Muscle of arm (tissue), 14 donors: Measurements from ENCODE around the gene SPPL2C. TPM values are rescaled to one million over a fixed set of nuclear protein-coding genes. Genes with fewer than 3 reads are reported as not detected.
A peak's percentile ranks its signal among the peaks of the same experiment; 100 is the strongest.

Source experiments
- DNase-seq: peaks from one replicate; pipeline ENCODE4 v3.0.0-alpha.2; 2013
- long read RNA-seq, 11 donors: transcript quantifications; one replicate each; lab custom pipeline, GENCODE V29; 2026
- polyA plus RNA-seq, 12 donors: library from polyadenylated mRNA; unstranded; fragments of 120-200 nt; gene quantifications; one replicate each; pipeline ENCODE4 v1.2.1, GENCODE V29; 2013; ENCODE audit not compliant: insufficient read length in 12 of 12

Gene SPPL2C, protein sequence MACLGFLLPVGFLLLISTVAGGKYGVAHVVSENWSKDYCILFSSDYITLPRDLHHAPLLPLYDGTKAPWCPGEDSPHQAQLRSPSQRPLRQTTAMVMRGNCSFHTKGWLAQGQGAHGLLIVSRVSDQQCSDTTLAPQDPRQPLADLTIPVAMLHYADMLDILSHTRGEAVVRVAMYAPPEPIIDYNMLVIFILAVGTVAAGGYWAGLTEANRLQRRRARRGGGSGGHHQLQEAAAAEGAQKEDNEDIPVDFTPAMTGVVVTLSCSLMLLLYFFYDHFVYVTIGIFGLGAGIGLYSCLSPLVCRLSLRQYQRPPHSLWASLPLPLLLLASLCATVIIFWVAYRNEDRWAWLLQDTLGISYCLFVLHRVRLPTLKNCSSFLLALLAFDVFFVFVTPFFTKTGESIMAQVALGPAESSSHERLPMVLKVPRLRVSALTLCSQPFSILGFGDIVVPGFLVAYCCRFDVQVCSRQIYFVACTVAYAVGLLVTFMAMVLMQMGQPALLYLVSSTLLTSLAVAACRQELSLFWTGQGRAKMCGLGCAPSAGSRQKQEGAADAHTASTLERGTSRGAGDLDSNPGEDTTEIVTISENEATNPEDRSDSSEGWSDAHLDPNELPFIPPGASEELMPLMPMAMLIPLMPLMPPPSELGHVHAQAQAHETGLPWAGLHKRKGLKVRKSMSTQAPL
- not detected for polyA plus RNA-seq
- long read RNA-seq, donor 1: 0 reads
- long read RNA-seq, donor 2: 0 reads
- long read RNA-seq, donor 3: 0 reads
- long read RNA-seq, donor 4: 0 reads
- long read RNA-seq, donor 5: 0 reads
- long read RNA-seq, donor 6: 0 reads
- long read RNA-seq, donor 7: 0 reads
- long read RNA-seq, donor 8: 0 reads
- long read RNA-seq, donor 9: 0 reads
- long read RNA-seq, donor 10: 0 reads
- long read RNA-seq, donor 11: 0 reads

DNA sequence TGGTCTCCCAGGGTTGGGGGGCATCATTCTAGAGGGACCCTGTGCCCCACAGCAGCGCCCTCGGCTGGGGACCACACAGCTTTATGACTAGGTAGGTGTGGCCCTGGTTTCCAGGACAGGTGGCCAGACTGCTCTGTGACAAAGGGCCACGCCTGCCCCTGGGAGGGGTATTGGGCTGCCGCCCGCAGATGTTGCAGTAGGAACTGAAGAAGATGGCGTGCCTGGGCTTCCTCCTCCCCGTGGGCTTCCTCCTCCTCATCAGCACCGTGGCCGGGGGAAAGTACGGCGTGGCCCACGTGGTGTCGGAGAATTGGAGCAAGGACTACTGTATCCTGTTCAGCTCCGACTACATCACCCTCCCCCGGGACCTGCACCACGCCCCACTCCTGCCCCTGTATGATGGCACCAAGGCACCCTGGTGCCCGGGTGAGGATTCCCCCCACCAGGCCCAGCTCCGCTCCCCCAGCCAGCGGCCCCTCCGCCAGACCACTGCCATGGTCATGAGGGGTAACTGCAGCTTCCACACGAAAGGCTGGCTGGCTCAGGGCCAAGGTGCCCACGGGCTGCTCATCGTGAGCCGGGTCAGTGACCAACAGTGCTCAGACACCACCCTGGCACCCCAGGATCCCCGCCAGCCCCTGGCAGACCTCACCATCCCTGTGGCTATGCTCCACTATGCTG is at the start of gene SPPL2C:
SPPL2C (plus strand) TSS at position 187 of the 681 bp plus-strand sequence; CDS start at position 213, 26 bp downstream.
- no peak for DNase-seq

DNA sequence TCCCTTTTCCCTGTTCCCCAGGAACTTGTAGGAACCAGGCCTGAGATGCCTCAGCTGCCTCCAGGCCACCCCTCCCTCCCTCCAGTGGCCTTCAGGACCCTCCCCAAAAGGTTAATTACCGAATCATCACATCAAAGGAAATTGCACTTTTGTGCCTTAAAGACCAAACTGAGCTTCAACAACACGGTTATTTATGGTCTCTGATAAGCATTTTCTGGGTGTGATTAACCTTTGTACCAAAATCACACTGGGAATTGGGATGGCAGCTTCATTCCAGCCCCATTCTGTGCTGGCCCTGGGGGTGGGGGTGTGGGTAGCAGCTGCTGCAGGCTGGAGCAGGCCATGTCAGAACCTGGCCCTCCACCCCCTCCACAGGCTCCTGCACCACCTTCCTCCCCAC is 43.9 kb upstream of the SPPL2C start:
- no peak for DNase-seq

DNA sequence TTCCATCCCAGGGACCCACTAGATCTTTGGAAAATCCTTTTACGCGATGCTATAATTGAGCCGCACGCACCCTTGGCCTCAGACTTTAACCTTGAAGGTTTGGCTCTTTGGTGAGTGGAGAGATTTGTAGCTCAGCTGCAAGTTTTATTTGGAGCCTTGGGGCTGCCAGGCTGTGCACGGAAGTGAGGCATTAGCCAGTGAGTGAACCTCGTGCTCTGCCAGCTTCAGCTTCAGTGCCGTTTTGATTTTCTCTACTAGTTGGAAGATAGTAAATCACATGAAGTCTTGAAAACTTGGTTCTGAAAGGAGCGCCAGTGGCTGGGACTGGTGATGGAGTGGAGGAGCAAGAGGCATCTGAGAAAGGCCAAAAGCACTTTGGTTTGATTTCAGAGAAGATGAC is 43.3 kb upstream of the SPPL2C start:
- DNase-seq: no peak

DNA sequence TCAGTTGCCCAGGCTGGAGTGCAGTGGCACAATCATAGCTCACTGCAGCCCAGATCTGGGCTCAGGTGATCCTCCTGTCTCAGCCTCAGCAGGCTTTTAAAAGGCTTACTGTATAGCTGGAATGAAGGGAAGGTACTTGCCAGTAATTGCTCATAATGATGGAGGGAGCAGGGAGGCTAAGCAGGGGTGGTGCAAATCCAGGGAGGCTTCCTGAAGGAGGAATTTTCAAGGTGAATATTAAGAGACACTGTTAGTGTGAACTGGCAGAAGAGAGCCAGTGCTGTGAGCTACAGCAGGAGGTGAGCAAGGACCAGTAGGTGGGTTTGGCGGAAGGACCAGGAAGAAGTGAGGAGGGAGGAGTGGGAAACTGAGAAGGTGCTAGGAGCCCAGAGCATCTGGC is 35.8 kb upstream of the SPPL2C start:
- no peak for DNase-seq

DNA sequence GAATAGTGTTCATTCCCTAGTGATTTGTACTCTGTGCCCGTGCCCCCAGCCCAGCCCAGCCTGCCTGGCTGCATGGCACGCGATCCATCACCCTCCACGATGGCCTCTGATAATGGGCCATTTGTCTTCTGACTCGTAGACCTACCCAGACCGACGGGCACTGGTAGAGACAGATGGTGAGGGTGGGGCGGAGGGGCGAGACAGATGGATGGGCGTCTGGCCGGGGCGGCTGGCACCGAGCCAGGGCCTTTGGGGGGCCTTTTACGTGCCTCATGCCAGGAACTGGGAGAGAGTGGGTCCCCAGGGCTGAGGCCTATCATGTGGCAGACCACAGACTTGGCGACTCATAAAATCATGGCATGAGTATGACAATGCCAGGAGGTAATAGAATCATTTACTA is 35.2 kb upstream of the SPPL2C start:
- no peak for DNase-seq

DNA sequence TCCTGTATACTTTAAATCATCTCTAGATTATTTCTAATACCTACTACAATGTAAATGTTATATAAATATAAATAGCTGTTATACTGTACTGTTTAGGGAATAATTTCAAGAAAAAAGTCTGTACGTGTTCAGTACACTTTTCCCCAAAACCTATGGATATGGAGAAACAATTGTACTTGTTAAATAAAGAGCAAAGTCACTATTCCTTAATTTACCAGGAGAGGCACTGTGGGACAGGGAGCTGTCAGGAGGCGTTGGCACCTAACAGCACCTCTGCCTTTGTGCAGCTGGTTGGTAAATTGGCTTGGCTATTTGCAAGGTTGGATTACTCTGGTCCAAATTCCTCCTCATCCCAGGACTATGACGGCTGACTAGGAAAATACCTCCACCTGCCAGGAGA is 32.6 kb upstream of the SPPL2C start:
- no peak for DNase-seq

DNA sequence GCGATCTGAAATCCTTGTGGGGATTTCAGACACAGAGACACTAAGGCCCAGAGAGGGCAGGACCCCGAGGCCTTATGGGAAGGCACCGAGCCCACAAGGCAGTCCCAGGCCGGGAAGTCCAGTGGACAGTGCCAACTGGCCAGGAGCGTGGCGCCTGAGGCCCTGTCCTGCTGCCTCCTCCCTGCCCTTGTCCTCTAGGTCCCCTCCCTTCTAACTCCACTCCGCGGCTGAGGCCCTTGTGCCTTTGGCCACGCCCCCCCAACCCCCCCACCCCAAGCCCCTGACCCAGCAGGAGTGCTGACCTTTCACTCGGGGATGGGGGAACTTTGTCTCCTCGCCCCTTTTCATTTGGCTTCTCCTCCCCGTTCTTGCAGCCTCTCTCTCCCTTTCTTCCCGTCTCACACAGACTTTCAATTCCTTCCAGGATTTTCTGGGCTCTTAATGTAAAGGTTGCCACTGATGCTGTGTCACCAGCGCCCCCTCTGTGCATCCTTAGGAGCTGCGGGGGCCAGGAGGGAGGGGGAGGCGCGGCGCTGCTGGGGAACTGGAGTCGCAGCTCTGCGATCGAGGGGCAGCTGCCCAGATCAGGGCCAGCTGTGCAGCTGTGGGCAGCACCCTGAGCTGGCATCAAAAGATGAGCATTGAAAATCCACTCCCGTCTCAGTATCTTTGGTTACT is 31.5 kb upstream of the SPPL2C start:
- no peak for DNase-seq

DNA sequence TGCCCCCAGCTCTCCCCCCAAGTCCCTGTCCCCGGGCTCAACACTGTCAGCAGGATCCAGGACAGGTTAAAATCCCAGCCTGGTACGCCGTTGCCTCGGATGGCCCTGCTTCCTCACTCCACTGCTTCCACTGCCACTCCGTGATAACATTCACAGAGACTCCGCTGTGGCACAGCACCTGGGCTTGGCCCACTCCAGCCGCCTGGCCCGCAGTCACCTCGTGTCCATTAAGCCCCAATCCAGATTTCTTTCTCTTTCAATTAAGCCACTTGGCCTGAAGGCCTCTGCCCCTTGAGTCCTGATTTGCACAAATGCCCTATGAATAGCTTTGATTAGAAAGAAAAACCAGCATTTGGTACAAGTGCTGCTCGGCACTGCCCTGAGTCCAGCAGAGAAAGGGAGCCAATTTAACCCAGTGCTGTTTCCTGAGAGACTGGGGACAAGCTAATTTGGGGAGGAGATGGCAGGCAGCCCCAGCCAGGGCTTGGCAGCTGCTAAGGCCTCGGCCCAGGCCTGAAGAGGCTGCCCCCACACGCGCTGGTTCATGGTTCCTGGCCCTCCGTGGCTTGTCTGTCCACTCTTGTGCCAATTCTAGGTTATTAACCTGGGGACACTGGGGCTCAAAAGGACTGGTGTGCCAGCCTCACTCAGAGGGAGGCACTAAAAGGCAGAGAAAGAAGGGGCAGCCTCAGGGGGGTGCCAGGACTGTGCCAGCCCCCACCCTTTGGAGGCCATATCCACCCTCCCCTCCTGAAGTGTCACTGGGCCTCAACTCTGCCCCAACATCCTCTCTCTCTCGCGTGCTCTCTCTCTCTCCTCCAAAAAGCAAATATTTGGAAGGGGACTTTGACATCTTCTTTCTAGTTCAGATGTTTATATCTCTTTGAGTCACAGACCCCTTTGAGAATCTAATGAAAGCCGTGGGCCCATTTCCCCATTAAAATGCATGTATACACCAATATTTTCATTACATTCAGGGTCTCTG is 29.8 kb upstream of the SPPL2C start:
- no peak for DNase-seq

DNA sequence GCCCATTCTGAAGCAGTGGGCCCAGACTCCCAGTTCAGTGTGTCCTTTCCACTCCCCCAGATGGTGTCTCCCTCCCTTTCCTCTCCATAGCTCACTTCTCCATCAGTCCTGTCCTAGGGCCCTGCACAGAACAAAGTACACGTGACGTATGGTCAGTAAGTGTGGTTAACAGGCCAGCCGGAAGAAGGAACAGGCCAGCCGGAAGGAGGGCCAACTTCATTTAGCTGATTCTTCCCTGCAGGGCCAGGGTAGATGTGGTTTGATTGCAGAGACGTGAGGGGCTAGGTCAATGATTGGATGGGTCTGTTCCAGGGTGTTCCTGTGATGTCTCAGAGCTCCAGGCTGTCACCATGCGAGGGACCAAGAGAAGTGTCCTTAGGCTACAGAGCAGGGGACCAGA is 28.9 kb upstream of the SPPL2C start:
- no peak for DNase-seq

DNA sequence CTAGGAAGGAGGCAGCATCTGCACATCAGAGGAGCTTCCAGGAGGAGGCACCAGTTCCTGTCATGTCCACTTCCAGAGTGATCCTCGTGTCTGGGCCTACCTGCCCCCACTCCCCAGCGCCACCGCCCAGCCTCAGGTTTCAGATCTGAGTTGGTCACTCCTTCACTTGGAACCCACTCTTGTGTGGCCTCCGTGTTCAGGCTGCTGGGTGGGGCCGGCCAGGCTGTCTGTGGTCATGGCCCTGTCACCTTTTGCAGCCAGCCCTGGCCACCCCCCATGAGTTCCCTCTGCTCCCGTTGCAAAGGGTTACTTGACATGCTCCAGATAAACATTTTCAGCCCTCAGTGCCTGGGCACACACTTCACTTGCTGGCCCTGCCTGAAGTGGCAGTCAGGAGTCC is 26.6 kb upstream of the SPPL2C start:
- DNase-seq: no peak

DNA sequence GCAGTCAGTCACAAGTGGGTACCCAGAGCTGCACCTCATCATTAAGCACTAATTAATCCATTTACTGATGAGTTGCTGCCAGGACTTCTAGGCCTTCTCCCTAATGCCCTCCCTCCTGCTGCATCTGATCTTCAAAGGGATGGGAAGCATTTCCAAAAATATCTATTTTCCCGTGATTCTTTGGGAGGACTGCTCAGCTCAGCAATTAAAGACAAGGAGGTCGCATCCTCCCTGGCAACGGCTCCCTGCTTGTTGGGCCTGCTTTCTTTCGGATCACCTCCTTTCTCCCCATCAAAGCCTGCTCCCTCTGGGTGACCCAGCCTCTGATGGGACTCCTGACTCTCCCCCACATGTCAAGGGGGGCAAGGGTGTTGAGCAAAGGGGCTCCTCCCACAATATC is 26.0 kb upstream of the SPPL2C start:
- no peak for DNase-seq

DNA sequence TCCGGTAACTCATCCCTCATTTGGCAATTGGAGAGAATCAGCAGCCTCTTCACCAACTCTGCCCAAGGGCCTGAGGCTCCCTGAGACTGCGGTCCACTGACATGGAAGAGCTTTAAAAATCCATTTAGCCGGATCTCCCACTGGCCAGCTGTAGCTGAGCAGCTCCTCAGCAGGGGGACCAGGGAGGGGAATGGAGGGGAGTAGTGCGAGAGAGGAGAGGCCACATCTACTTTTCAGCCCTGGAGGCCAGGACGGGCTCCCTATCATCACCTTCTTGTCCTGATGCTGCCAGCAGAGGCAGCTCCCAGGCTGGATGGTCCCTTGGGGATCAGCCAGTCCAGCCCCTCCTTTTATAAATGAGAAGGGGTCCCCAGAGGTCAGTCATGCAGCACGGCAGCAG is 25.0 kb upstream of the SPPL2C start:
- no peak for DNase-seq

DNA sequence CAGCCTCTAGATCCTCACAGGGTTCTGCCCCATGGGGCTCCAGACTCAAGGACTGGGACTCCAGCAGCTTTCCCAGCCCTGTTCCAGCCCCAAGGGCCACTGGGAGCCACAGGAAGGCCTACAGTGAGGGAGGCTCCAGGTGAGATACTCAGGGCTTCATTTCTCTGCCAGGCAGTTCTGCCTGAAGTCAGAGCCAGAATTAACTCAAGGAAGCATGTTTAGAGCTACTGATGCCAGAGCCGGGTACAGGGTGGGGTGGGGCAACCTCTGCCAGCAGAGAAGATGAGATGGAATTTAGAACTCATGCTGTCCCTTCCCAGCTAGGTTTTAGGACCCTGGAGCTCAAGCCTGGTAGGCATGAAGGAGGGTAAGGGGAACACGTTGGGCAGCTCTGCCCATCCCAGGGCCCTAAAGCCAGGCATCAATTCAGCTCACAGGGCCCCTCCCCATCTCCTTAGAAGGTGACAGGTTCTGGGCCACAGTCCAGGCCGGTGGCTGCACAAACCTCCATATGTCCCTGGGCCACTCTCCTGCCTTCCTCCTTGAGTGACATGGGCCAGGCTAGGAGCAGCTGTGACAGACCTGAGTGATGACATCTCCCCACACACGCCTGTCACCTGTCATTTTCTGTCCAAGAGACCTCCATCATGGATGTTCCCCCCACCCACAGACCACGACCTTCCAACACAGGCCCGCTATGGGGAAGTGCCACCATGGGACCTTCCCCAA is 24.5 kb upstream of the SPPL2C start:
- DNase-seq: peak; percentile 15

DNA sequence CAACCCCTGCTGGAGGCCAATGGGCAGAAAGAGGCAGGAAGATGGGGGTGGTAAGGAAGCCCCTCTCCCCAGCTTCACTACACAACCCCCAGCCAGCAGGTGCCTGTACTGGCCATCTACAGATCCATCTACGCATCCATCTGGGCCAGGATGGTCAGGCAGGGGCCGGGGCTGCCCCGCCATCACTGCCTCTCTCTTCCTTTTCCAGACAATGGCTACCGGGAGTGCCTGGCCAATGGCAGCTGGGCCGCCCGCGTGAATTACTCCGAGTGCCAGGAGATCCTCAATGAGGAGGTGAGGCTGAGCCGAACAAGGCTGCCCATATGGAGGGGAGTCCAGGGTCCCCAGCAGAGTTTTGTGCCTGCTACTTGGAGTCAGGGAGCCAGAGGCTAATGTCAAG is 23.5 kb upstream of the SPPL2C start:
- no peak for DNase-seq

DNA sequence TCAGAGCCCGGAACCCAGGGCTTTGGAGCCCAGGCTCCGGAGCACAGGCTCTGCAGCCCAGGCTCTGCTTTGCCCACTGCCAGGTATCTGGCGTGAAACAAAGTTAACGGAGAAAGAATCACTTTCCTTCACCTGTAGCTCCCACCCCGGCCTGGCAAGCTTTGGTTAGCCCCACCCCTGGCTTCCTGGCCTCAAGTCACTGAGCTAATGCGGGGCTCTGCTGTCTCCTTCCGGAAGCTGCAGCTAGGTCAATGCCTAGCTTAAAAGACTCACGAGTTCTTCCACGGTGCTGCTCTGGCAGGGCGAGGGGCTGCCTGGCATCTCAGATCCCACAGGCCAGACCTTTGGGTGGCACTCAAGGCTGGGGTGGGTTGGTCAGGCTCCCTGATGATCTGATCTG is 21.1 kb upstream of the SPPL2C start:
- DNase-seq: no peak

DNA sequence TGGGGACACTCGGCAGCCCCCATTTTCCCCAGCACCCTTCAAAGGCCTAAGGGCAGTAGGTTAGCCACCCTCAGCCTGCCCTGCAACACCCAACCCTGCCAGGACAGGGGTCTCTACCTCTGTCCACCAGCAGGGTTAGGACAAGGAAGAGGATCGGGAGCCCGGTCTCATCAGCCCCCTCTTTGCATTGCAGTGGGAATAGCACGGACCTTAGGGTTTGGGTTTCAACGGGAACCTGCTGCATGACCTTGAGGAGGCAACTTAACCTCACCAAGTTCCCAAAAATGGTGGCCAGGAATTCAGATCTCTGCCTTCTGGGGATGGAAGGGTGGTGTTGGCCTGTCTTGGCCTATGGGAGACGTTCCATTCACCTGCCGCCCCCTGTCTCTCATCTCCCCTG is 20.2 kb upstream of the SPPL2C start:
- DNase-seq: no peak

DNA sequence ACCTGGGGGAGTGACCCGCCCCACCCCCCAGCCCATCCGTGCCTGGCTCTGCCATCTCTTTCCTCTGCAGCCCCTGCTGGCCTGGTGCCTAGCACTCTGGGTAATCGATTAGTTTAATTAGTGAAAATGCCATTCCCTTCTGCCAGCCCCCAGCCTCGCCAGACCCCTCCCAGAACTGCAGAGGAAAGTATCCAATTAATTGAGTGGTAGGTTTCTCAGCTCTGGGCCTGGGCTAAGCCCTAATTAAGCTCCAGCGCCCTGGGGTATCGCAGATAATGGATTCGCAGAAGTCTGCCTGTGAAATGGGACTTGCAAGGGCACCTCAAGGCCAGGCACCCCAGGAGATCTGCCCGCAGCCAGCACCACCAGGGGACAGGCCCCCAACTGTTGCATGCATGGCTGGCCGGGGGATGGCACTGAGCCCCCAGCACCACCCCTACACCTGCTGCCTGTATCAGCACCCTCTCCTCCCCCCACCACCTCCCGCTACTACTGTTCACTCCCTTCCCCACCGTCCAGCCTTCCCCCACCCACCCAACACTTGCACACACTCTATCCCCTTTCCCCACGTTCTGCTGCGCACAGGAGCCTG is 19.7 kb upstream of the SPPL2C start:
- no peak for DNase-seq

DNA sequence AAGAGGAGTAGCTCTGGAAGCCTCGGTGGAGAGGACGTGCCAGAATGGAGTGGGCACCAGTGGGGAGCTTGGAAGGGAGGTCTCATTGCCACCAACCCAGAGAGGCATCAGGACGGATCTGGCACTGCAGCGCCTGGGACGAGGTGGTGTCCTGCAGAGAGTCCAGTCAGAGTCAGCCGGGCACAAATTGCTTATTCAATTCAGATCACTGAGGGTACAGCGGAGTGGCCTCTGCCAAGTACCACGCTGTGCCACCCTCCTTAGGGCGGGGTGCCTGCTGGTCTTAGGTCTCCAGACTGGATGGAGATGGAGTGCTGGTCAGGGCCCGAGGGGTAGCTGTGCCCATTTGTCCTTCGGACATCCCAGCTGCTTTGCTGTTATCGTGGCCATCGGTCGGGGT is 18.9 kb upstream of the SPPL2C start:
- DNase-seq: no peak

DNA sequence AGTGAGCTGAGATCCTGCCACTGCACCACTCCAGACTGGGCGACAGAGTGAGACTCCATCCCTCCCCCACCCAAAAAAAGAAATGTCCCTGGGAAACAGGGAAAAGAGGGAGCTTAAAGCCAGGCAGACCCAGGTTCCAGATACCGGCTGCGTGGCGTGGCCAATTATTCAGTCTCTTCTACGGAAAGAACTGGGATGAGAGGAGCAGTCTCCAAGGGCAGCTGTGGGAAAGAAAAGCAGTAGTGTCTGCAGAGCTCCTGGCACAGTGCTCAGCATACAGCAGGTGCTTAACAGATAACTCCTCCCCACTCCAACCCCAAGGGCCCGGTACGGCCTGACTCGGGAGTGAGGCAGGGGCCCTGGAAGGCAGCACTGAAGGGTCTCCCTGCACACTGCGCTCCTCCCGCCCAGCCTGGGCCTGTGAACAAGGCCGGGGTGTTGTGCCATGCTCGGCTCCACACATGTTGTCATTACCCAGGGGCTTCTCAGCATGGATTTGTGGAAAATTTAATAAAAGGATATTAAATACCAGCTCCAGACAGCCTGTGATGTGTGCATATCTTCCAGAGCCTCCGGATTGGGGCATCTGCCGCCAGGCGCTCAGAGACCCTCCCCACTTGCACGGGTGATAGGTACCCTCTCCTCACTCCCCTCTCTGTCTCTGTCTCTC is 17.6 kb upstream of the SPPL2C start:
- DNase-seq: no peak
